Measurements from ENCODE around the gene INO80C.

- TF ChIP-seq CTCF (IDR thresholded peaks at IDR 0.05; ENCODE audit: insufficient read depth, low read depth, low read length) (no peak), EZH2 (IDR thresholded peaks at IDR 0.05; ENCODE audit: insufficient read depth, low read length) (no peak)
These were observed 30.1 kb downstream of the INO80C start for GRCh38 chr18:35467624-35468016.

Data from astrocyte (in vitro differentiated cells and primary cell).